HepG2 (cell line): ENCODE data around the gene GNAZ.

Source experiments
- AFF4 ChIP-seq: sonication (generic); formaldehyde crosslinking; IDR thresholded peaks from 2 replicates; pipeline ENCODE4 v1.4.0; 2020; ENCODE audit warnings: missing genetic modification reagents
- BRF2 ChIP-seq: sonication (generic); formaldehyde crosslinking; IDR thresholded peaks from 2 replicates; pipeline ENCODE4 v1.8.1; 2022; ENCODE audit warnings: mild to moderate bottlenecking, missing genetic modification reagents
- CTCF ChIP-seq: sonication (generic); formaldehyde crosslinking; IDR thresholded peaks from 2 replicates; pipeline ENCODE4 v1.5.0; 2020; ENCODE audit warnings: mild to moderate bottlenecking, missing genetic modification reagents, moderate library complexity
- DPF2 ChIP-seq: sonication (generic); formaldehyde crosslinking; IDR thresholded peaks from 2 replicates; pipeline ENCODE4 v1.4.0; 2020; ENCODE audit warnings: mild to moderate bottlenecking, low read depth, missing genetic modification reagents, borderline replicate concordance
- JUN ChIP-seq: sonication (generic); formaldehyde crosslinking; IDR thresholded peaks from 2 replicates; pipeline ENCODE4 v1.4.0; 2020; ENCODE audit warnings: mild to moderate bottlenecking, missing genetic modification reagents
- MXD1 ChIP-seq: sonication (generic); formaldehyde crosslinking; IDR thresholded peaks from 2 replicates; pipeline ENCODE4 v1.4.0; 2020; ENCODE audit warnings: mild to moderate bottlenecking, missing genetic modification reagents
- NKX3-1 ChIP-seq: sonication (generic); formaldehyde crosslinking; IDR thresholded peaks from 2 replicates; pipeline ENCODE4 v1.5.0; 2020; ENCODE audit warnings: missing genetic modification reagents
- SNAI1 ChIP-seq: sonication (generic); formaldehyde crosslinking; IDR thresholded peaks from 2 replicates; pipeline ENCODE4 v1.5.0; 2020; ENCODE audit warnings: mild to moderate bottlenecking, missing genetic modification reagents, borderline replicate concordance
- SRSF1 ChIP-seq: fragments of 200-400 bp; formaldehyde crosslinking; optimal IDR thresholded peaks from 2 replicates; pipeline ENCODE3; 2017; ENCODE audit warnings: mild to moderate bottlenecking, low read depth, low read length, moderate library complexity
- ZBTB33 ChIP-seq: sonication (generic); formaldehyde crosslinking; IDR thresholded peaks from 2 replicates; pipeline ENCODE4 v1.4.0; 2020; ENCODE audit warnings: missing genetic modification reagents
- ZFP41 ChIP-seq: sonication (generic); formaldehyde crosslinking; IDR thresholded peaks from 2 replicates; pipeline ENCODE4 v1.4.0; 2020; ENCODE audit warnings: mild to moderate bottlenecking, missing genetic modification reagents, borderline replicate concordance
- ZNF33A ChIP-seq: sonication (generic); formaldehyde crosslinking; IDR thresholded peaks from 2 replicates; pipeline ENCODE4 v1.5.1; 2020; ENCODE audit warnings: missing genetic modification reagents, mild to moderate bottlenecking, moderate library complexity, borderline replicate concordance

GRCh38 chr22:23103199-23103954, 33.1 kb downstream of the GNAZ start:
- no peak for TF ChIP-seq JUN (CRISPR knock-in tag)
- TF ChIP-seq BRF2 (CRISPR knock-in tag): no peak
- no peak for TF ChIP-seq ZNF33A (CRISPR knock-in tag)
- TF ChIP-seq CTCF (CRISPR knock-in tag): peak; percentile 21; the same call in 1 of the 2 replicates
- TF ChIP-seq SRSF1: no peak
- no peak for TF ChIP-seq ZFP41 (CRISPR knock-in tag)
- TF ChIP-seq AFF4 (CRISPR knock-in tag): no peak
- no peak for TF ChIP-seq ZBTB33 (CRISPR knock-in tag)
- TF ChIP-seq MXD1 (CRISPR knock-in tag): no peak
- TF ChIP-seq SNAI1 (CRISPR knock-in tag): no peak
- no peak for TF ChIP-seq DPF2 (CRISPR knock-in tag)
- no peak for TF ChIP-seq NKX3-1 (CRISPR knock-in tag)
